GM18870 (cell line): ENCODE results near the gene ARFGAP3.
"Not testable (repeated sequence)": the region's sequence is repeated elsewhere in the genome, so short reads cannot be mapped to it uniquely, and the experiment has no call there.

Experiments
- ATAC-seq: cut with Tn5 transposase; IDR thresholded peaks from one replicate; pipeline ENCODE4 v1.9.1; 2021; ENCODE audit warnings: moderate library complexity; ENCODE audit not compliant: unreplicated experiment

Gene ARFGAP3

GRCh38 chr22:42799061-42799460, 58.0 kb downstream of the ARFGAP3 start:
- no peak for ATAC-seq

DNA sequence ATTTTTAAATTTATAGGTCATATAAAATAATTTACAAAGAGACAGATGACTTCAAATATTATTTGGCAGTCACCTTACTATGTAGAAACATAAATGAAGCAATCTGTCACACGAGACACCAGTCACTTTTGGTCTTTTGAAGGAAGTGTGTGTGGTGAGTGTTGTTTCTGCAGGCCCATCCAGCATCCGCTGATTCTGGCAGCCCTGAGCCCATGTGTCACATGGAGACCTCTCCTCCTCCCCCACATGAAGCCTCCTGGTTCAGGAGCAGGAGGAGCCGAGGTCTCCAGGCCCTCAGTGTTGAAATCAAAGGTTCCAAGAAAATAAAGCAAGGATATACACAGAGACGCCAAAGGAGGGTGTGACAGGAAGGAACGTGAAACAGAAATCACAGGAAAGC, 60.1 kb downstream of the ARFGAP3 start:
- no peak for ATAC-seq

DNA sequence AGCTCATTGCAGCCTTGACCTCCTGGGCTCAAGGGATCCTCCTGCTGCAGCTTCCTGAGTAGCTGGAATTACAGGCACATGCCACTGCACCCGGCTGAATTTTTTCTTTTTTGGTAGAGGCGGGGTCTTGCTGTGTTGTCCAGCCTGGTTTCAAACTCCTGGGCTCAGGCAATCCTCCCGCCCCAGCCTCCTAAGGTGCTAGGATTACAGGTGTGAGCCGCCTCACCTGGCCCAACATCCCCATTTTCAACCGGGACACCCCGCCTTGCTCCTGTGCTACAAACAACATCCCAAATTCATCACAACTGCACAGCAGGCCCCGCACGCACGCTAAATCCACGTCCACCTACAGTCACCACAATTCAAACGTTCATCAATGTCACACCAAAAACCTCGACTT, 61.0 kb downstream of the ARFGAP3 start:
- no peak for ATAC-seq

DNA sequence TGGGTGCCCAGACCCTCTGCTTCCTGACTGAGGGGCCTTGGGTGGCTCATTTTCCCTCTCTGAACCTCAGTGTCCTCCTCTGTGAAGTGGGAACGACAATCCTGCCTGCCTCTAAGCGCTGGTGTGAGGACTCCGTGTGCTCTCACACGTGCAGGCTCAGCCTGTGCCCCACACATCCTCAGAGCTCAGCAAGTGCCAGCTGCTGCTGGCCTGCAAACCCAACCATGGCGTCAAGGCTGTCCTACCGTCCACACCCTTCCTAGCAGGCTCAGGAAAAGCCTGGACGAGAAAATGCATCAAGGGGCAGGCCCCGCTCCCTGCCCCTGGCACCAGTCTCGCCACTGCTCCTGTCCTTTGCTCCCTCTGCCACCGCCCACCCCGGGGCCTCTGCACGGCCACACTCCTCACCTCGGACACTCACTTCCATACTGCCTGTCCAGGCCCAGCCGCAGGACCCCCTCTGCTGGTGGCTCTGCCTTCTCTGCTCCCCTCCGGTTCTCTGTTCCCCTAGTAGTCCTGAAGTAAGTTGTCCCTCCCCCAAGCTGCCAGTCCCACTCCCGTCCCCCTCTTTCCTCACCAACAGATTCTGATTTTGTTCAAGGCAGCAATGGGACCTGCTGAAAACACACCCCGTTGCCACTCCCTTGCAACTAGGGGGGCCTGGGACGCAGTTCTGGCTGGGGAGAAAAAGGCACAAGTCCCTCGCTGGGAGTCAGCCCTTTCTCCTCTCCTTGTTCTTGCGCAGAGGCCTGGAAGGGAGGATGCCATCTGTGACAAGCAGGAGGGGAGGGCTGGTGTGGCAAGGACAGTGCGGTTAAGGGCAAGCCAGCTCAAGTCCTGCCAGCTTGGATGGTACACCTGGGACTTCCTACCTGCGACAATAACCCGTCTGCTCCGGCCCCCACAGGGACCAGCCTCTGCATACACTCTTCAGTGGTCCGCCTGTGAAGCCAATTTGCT, 62.2 kb downstream of the ARFGAP3 start:
- no peak for ATAC-seq

- no peak for ATAC-seq
These were observed 63.1 kb downstream of the ARFGAP3 start for GRCh38 chr22:42793848-42794405.

DNA sequence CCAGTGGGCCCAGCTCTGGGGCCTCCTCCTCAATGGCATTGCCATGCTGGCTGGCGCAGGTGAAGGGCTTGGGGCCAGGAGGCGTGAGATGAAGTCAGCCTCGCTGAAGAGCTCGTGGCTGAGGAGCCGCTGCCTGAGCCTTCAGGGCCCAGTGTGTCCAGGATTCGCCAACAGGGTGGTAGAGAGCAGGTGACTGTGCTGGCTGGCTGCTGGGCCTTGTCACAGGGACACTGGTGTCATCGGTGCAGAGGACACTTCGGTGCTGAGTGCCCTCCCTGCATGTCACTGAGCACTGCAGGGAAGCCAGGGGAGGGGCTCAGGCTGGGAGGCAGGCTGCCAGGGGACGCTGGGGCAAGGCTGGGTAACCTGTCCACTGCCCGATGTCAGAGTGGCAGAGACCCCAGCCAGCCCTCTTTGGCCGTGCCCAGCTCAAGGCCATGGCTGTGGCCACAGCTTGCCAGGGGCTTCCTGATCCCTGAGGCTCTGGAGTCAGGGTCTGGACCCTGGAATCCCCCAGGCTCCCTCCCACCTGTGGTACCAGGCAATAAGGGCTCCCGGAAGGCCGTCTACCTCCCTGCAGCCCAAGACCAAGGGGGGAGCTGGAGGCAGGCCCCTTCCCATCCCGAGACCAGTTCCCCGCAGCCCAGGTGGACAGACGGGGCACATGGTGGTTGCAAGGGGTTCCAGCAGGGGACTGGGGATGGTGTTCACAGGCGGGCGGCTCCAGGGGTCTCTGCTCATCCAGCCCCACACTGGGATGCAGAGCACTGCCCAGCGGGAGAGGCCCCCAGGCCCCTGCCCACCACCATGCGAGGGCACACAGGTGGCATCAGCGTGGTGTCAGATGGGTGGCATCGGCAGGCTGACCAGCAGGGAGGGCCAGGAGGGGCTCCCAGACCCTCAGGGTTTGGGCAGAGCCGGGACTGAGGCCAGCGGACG, 63.9 kb downstream of the ARFGAP3 start:
- ATAC-seq: no peak

GRCh38 chr22:42792453-42792908, 64.6 kb downstream of the ARFGAP3 start:
- ATAC-seq: no peak

DNA sequence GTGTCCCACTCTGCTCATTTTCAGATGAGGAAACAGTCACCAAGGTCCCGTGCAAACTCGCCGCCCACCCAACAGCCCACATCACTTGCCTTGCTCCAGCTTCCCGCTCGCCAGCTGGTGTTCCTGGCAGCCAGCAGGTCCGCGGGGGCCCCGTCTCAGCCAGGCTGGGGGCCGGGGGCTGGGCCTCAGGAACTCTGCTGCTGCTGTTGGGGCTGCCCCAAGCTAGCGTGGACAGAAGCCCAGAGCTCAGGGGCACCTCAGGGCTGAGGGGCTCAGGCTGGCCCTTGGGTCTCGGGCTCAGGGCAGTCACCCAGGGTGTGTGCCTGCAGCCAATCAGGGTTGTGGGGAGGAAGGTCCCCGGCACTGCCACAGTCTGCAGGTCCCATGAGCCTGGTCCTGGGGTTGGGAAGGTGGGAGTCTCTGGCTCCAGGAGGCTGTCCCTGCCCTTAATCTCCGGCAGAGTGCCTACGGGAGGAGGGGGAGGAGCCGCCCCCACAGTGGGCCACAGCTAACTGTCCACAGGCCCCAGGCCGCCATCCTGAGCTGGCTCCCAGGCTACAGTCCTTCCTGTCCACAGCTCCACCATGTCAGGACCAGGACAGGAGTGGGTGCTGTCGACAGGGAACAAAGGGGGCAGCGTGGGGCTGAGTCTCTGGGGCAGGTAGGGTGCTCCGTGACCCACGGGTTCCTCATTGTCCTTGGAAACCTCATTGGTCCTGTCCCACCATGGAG, 65.2 kb downstream of the ARFGAP3 start:
- no peak for ATAC-seq

- no peak for ATAC-seq
These were observed 68.6 kb downstream of the ARFGAP3 start for GRCh38 chr22:42788466-42788865.

GRCh38 chr22:42788021-42788420, 69.1 kb downstream of the ARFGAP3 start:
- ATAC-seq: no peak

DNA sequence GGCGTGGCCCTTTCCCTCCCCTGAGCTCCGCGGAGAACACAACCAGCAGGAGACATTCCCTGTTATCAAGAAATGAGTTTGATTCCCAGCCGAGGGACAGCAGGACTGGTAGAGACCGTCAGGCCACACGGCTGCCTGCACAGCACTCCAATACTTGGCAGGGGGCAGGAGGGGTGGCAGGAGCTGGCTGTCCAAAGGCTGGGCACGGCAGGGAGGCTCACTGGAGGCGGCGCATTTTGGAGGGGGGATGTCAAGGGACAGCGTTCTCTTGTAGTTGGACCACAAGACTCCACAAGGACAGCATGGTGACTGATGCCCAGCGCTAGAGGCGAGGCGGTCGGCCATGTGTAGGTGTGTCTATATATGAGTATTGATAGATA, 69.7 kb downstream of the ARFGAP3 start:
- ATAC-seq: no peak

GRCh38 chr22:42786606-42787356, 70.3 kb downstream of the ARFGAP3 start:
- ATAC-seq: no peak

DNA sequence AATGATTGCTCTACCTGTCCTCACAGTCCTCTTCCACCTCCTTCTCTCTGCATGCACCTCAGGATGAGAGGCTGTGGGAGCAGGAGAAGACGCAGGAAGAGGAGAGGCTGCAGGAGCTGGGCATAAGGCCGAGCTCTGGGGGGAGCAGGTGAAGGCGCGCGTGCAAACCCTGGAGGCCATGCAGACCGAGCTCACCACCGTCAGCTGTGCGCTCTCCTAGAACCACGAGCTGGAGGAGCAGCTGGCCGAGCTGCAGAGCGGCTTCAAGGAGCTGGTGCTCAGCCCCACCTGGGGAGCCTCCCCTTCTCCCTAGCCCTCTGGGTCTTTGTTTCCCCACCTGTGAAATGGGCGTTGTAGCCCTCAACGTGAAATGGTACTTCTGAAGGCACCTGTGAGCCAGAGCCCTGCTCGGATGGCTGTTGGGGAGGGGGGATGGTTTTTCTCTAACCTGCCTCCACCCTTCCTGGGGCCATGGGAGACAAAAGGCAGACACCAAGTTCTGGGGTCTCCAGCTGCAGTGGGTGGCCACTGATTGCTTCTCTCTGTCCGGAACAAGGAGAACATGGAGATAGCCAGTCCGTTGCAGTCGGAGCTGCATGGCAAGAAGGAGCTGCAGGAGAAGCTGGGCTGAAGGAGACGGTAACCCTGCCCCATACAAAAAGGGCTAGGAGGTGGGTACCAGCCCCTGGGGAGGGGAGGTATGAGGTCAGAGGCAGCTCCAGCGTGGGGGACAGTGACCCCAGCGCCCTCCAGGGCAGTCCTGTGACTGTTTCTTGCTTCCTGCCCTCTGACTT, 71.2 kb downstream of the ARFGAP3 start:
- ATAC-seq: no peak

DNA sequence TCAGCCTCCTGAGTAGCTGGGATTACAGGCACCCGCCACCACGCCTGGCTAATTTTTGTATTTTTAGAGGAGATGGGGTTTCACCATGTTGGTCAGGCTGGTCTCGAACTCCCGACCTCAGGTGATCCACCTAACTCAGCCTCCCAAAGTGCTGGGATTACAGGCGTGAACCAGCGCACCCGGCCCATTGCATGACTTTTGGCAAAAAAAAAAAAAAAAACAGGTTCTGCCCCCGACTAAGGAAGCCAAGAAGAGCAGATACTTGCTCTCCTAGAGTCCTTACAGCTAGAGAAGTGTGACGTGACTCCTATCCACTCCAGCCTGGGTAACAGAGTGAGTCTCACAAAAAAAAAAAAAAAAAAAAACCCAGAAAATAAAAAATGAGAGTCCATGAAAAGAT, 74.8 kb downstream of the ARFGAP3 start:
- ATAC-seq: not testable (repeated sequence)

GRCh38 chr22:42780070-42780540, 77.0 kb downstream of the ARFGAP3 start:
- no peak for ATAC-seq

GRCh38 chr22:42777126-42777525, 79.9 kb downstream of the ARFGAP3 start:
- ATAC-seq: no peak

GRCh38 chr22:42773167-42773566, 83.9 kb downstream of the ARFGAP3 start:
- no peak for ATAC-seq

DNA sequence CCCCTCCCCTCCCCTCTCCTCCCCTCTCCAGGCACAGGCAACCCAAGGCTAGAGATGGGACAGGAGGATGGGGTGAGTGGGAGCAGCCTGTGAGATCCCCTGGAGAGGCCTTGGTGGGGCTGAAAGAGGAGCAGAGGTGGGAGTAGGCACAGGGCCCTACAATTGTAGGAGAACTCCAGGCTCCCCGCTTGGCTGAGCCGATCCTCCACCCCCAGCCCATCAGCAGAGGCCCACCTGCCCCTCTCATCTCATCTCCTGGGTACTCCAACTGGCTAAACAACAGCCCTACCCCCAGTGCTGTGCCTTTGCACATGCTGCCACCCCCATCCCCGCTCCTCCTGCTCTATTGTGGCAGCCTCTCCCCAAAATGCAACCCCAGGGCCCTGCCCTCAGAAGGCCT, 84.4 kb downstream of the ARFGAP3 start:
- ATAC-seq: no peak
